H1 (cell line): Measurements from ENCODE around the gene SLITRK3.

Source experiments
- CTCF ChIP-seq, 3 experiments: IDR thresholded peaks; 1 replicate in 2 of 3; 2 replicates in 1 of 3; pipeline versions ENCODE4 v1.5.1 to v1.6.1; 2011; ENCODE audit warnings: low read length in 3 of 3, mild to moderate bottlenecking in 3 of 3, inconsistent platforms in 2 of 3, low read depth in 1 of 3, moderate library complexity in 1 of 3; ENCODE audit not compliant: insufficient read depth in 1 of 3; ENCODE audit errors: control extremely low read depth in 1 of 3
- EP300 ChIP-seq, 2 experiments: IDR thresholded peaks; 1 replicate in 1 of 2; 2 replicates in 1 of 2; pipeline ENCODE4 v1.6.1; 2011 to 2012; ENCODE audit warnings: low read depth in 2 of 2, low read length in 2 of 2, mild to moderate bottlenecking in 2 of 2, borderline replicate concordance in 1 of 2, inconsistent platforms in 1 of 2, moderate library complexity in 1 of 2
- HDAC2 ChIP-seq, 2 experiments: fragments of 300-600 bp in 1 of 2; sonication (generic) in 1 of 2; IDR thresholded peaks; 2 replicates each; pipeline ENCODE4 v1.6.1; 2011 to 2012; ENCODE audit warnings: low read depth in 2 of 2, low read length in 2 of 2, mild to moderate bottlenecking in 2 of 2, moderate library complexity in 2 of 2, borderline replicate concordance in 1 of 2, inconsistent platforms in 1 of 2
- TAF1 ChIP-seq: IDR thresholded peaks from 2 replicates; pipeline ENCODE4 v1.6.1; 2011; ENCODE audit warnings: mild to moderate bottlenecking, low read depth, low read length
- TEAD4 ChIP-seq: IDR thresholded peaks from 2 replicates; pipeline ENCODE4 v1.6.1; 2012; ENCODE audit warnings: low read depth, low read length, inconsistent platforms, mixed read lengths

GRCh38 chr3:165148876-165149441, 47.2 kb downstream of the SLITRK3 start:
- TF ChIP-seq CTCF (IDR thresholded peaks at IDR 0.05; ENCODE audit: control extremely low read depth in 1 of 3, insufficient read depth in 1 of 3, low read depth in 1 of 3, low read length in 3 of 3): no peak
- no peak for TF ChIP-seq HDAC2 (IDR thresholded peaks at IDR 0.05; ENCODE audit: borderline replicate concordance in 1 of 2, low read depth in 2 of 2, low read length in 2 of 2)
- no peak for TF ChIP-seq EP300 (IDR thresholded peaks at IDR 0.05; ENCODE audit: borderline replicate concordance in 1 of 2, low read depth in 2 of 2, low read length in 2 of 2)
- no peak for TF ChIP-seq TEAD4
- no peak for TF ChIP-seq TAF1
